Fibroblast of pulmonary artery (primary cell): ENCODE results near the gene GRK2.

ENCODE experiments used
- DNase-seq: peaks from one replicate; pipeline ENCODE4 v3.0.0-alpha.2; 2010; ENCODE audit warnings: low read depth
- H3K4me3 ChIP-seq: replicated peaks from 2 replicates; pipeline ENCODE4 v1.5.1; 2011; ENCODE audit warnings: low read depth, mild to moderate bottlenecking, control low read depth, low read length, moderate library complexity
- TF ChIP-seq, protein P1 (sequence below): IDR thresholded peaks from 2 replicates; pipeline ENCODE4 v1.5.1; 2011; ENCODE audit warnings: mild to moderate bottlenecking, control low read depth, low read length, inconsistent platforms; ENCODE audit errors: missing control alignments

The GRK2 gene

DNA sequence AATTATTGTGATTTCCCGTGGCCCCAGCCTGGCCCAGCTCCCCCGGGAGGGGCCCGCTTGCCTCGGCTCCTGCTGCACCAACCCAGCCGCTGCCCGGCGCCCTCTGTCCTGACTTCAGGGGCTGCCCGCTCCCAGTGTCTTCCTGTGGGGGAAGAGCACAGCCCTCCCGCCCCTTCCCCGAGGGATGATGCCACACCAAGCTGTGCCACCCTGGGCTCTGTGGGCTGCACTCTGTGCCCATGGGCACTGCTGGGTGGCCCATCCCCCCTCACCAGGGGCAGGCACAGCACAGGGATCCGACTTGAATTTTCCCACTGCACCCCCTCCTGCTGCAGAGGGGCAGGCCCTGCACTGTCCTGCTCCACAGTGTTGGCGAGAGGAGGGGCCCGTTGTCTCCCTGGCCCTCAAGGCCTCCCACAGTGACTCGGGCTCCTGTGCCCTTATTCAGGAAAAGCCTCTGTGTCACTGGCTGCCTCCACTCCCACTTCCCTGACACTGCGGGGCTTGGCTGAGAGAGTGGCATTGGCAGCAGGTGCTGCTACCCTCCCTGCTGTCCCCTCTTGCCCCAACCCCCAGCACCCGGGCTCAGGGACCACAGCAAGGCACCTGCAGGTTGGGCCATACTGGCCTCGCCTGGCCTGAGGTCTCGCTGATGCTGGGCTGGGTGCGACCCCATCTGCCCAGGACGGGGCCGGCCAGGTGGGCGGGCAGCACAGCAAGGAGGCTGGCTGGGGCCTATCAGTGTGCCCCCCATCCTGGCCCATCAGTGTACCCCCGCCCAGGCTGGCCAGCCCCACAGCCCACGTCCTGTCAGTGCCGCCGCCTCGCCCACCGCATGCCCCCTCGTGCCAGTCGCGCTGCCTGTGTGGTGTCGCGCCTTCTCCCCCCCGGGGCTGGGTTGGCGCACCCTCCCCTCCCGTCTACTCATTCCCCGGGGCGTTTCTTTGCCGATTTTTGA lies 19.5 kb downstream of the GRK2 start:
- DNase-seq = no peak
- TF ChIP-seq, protein P1, sequence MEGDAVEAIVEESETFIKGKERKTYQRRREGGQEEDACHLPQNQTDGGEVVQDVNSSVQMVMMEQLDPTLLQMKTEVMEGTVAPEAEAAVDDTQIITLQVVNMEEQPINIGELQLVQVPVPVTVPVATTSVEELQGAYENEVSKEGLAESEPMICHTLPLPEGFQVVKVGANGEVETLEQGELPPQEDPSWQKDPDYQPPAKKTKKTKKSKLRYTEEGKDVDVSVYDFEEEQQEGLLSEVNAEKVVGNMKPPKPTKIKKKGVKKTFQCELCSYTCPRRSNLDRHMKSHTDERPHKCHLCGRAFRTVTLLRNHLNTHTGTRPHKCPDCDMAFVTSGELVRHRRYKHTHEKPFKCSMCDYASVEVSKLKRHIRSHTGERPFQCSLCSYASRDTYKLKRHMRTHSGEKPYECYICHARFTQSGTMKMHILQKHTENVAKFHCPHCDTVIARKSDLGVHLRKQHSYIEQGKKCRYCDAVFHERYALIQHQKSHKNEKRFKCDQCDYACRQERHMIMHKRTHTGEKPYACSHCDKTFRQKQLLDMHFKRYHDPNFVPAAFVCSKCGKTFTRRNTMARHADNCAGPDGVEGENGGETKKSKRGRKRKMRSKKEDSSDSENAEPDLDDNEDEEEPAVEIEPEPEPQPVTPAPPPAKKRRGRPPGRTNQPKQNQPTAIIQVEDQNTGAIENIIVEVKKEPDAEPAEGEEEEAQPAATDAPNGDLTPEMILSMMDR = no peak
- no peak overlapping the region for H3K4me3 ChIP-seq

DNA sequence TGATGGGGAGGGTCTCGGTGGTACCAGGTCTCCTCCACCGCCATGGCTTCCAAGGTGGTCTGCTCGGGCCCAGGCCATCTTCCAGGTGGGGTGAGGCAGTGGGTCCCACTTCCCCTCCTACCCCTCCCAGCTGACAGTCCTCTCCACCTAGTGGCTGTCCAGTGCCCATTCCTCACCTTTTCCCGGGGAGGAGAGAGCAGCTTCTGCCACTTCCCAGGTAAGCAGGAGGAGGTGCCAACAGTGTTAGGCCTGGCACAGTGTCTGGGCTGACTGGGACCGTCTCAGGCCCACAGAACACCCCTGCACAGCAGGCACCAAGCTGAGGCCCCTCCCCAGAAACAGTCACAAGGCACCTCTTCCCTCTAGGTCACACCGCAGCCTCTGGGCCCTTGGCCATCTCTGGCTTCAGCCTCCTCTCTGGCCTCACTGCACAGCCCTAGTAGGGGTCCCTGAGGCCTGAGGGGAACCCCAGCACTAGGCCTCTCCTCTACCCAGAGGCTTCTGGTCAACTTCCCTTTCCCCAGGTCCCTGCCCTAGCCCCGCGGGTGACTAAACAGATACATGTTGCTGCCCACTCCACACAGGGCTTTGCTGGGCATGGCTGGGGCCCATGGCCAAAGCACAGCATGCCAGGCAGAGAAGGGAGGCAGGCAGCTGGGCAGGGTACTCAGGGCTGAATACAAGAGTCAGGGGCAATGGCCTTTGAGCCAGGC lies 20.5 kb downstream of the GRK2 start:
- H3K4me3 ChIP-seq = no peak overlapping the region

DNA sequence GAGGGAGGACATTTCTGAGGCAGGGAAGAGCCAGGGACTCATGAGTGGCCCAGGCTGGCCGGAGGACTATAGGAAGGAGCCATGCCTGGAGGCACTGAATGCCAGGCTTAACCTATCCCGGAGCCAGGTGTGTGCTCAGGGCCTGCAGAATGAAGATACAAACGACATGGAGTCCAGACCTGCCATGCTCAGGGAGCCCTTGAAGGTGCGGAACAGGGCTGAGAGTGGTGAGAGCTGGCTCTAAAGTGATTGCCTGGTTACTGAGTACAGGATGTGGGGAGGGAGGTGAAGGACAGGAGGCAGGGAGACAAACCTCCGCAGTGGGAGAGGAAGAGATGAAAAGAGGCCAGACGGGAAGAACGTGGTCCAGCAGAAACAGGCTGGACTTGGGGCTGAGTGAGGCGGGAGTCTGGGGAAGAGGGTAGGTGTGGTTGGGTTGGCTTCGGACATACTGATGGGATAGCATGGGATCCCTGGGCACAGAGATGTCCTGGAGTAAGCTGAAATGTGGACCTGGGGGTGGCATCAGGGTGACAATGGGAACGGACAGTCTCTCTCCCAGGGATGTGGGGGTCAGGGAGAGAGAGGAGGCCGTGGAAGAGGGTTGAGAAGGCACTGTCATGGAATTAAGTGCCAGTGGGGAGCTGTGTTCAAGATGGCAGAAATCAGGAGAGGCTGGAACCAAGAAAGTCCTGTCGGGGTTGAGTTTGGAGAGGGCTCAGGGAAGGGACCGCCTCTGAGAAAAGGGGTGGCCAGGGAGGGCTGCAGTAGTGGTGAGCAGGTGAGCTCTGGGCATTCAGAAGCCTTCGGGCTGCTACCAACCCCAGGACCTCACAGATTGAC lies 21.3 kb downstream of the GRK2 start:
- peak overlapping the region; percentile 75 for H3K4me3 ChIP-seq
- DNase-seq = no peak
- TF ChIP-seq, protein P1 = no peak

More for the DNA sequence above, 20.5 kb downstream of the GRK2 start:
- TF ChIP-seq, protein P1 = no peak
- no peak for DNase-seq

DNA sequence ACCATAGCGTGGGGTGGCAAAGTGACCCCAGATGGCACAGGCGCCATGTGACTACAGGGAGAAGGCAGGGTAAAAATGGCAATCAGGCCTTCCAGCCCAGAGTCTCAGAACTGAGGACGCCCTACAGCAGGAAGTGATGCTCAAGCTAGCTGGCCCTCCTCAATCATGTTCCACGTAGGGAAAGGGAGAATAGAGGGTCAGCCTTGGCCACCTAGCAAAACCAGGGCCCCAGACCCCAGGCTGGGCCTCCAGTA lies 21.9 kb downstream of the GRK2 start:
- H3K4me3 ChIP-seq = peak overlapping the region; percentile 75
- DNase-seq = no peak
- TF ChIP-seq, protein P1 = no peak

DNA sequence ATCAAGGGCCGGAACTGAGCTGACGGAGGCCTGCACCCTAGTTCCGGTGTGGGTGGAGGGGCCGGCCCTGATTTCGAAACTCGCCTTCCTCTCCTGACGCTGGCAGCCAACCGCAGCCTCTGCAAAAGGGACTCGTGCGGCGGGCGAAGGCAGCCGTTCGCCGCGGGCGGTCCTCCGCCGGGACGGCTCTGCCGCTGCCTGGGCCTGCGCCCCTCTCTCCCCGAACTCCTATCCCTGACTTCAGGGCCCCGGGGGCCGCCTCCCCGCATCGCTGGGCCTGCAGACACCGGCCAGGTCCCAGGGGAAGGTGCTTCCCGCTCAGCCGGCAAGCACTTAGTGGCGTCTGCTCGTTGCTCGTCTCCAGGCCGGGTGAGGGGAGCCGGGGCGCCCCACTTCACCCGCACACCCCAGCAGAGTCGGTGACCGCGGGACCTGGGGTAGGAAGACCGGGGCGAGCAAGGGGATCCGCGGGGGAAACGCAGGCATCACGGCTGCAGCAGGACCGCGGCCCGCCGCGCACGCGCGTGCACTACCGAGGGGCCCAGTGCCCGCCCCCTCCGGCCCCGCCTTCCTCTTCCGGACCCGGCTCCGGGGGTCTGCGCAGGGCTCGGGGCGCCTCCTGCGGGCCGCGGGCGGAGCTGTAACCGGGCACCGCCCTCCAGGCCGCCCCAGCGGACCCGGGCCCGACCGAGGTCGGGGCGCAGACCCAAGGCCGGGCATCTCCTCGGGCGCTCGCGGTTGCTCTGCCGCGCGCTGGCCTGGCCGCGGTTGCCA lies 22.4 kb downstream of the GRK2 start:
- peak; percentile 96 for DNase-seq
- TF ChIP-seq, protein P1 = no peak
- H3K4me3 ChIP-seq = peak overlapping the region; percentile 75

DNA sequence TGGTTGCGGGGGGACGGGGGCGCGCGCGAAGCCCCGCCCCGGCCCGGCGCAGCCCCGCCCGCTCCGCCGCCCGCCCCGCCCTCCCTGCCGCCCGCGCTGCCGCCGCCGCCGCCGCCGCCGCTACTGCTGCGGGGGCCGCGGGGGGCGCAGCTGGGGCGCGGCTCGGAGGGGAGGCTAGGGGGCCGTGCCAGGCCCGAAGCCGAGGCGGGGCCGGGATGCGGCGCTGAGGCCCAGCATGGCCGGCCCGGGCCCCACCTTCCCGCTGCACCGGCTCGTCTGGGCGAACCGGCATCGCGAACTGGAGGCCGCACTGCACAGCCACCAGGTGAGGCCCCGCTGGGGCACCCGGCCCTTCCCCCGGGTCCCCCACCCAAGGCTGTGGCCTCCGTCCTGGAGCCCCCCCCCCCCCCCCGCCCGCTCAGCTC lies 23.0 kb downstream of the GRK2 start, which contains the start of gene ANKRD13D:
Gene ANKRD13D (plus strand): TSS at position 78 of the 425 bp plus-strand sequence. CDS start 158 bp downstream, at position 236.
- H3K4me3 ChIP-seq = peak within 1 kb of the TSS; percentile 75
- TF ChIP-seq, protein P1 = no peak
- DNase-seq = no peak
